K562 (cell line): ENCODE measurements around the gene TDRD9. TPM values are rescaled to one million over a fixed set of nuclear protein-coding genes. Genes with fewer than 3 reads are reported as not detected.

Experiments
- ATAC-seq: fragments of 200-7000 bp; cut with Tn5 transposase; 3 replicates; pipeline ENCODE4 v1.9.1; 2020; ENCODE audit warnings: moderate library complexity
- BruUV-seq: library from RNA; stranded (reverse); fragments of 400-500 nt; replicated peaks from 2 replicates; lab custom pipeline; 2021; lab: Mats Ljungman, UMichigan
- CTCF ChIA-PET: fragments of 300-600 bp; formaldehyde crosslinking; extraction: SDS; loops from one replicate; lab custom pipeline; 2021; ENCODE audit warnings: low intra/inter-chr PET ratio; lab: Yijun Ruan, JAX
- POLR2A ChIA-PET: fragments of 300-600, 350-650 bp; sonication (Branson Sonifier 250); formaldehyde crosslinking; extraction: SDS; loops from one replicate; lab custom pipeline; 2021; ENCODE audit warnings: antibody characterized with exemption, inconsistent platforms; lab: Yijun Ruan, JAX
- DNase-seq, 4 experiments: peaks; one replicate each; pipeline versions ENCODE4 v3.0.0 to v3.0.0-alpha.2; 2011 to 2018; ENCODE audit warnings: low spot score in 3 of 4, mixed read lengths in 3 of 4; ENCODE audit errors: extremely low read depth in 1 of 4
- FAIRE-seq: peaks from 2 replicates; lab custom pipeline; 2011; peaks lifted over from hg19 to GRCh38; lab: Jason Lieb, UNC
- H2AFZ ChIP-seq: 2 replicates; pipeline ENCODE4 v1.6.0; 2011; ENCODE audit warnings: low read depth, low read length, control low read depth, inconsistent platforms
- H3K27ac ChIP-seq: fragments of 200-600 bp; 3 replicates; pipeline ENCODE4 v1.8.0; 2011; ENCODE audit warnings: low read depth, mild to moderate bottlenecking, control low read depth, inconsistent platforms, low read length, moderate library complexity, mixed read lengths; ENCODE audit errors: extremely low read depth
- H3K27me3 ChIP-seq, 2 experiments: fragments of 300-600 bp in 1 of 2; 2 replicates in 1 of 2; 3 replicates in 1 of 2; pipeline versions ENCODE4 v1.6.0 to v1.8.0; 2011; ENCODE audit warnings: inconsistent platforms in 2 of 2, low read length in 2 of 2, mild to moderate bottlenecking in 1 of 2, mixed read lengths in 1 of 2, moderate library complexity in 1 of 2; ENCODE audit not compliant: control insufficient read depth in 2 of 2, insufficient read depth in 2 of 2
- H3K36me3 ChIP-seq: fragments of 300-600 bp; 3 replicates; pipeline ENCODE4 v1.8.0; 2011; ENCODE audit warnings: mild to moderate bottlenecking, low read length, inconsistent platforms; ENCODE audit not compliant: control insufficient read depth, insufficient read depth
- H3K4me1 ChIP-seq, 2 experiments: fragments of 200-600 bp in 1 of 2; replicated peaks in 1 of 2; 2 replicates in 1 of 2; 3 replicates in 1 of 2; pipeline versions ENCODE4 v1.5.1 to v1.8.0; 2011; ENCODE audit warnings: inconsistent platforms in 2 of 2, low read length in 2 of 2, mild to moderate bottlenecking in 1 of 2, mixed read lengths in 1 of 2, moderate library complexity in 1 of 2; ENCODE audit not compliant: control insufficient read depth in 2 of 2, insufficient read depth in 2 of 2
- H3K4me2 ChIP-seq: 2 replicates; pipeline ENCODE4 v1.6.1; 2011; ENCODE audit warnings: low read length, control low read depth, inconsistent platforms, mixed read lengths; ENCODE audit not compliant: insufficient read depth
- H3K4me3 ChIP-seq: fragments of 200-600 bp; sonication (generic), shearing (Covaris generic); 2 replicates; pipeline ENCODE4 v1.5.1; 2016; ENCODE audit warnings: control low read depth, inconsistent platforms
- H3K79me2 ChIP-seq: fragments of 200-600 bp; 3 replicates; pipeline ENCODE4 v1.8.0; 2011; ENCODE audit warnings: low read length, inconsistent platforms; ENCODE audit not compliant: control insufficient read depth, insufficient read depth
- H3K9ac ChIP-seq, 2 experiments: 2 replicates each; pipeline versions ENCODE4 v1.6.0 to v1.6.1; 2011; ENCODE audit warnings: low read depth in 2 of 2, low read length in 2 of 2, control low read depth in 1 of 2, inconsistent platforms in 1 of 2, mild to moderate bottlenecking in 1 of 2, mixed read lengths in 1 of 2; ENCODE audit not compliant: insufficient read depth in 1 of 2
- H3K9me1 ChIP-seq: one replicate; pipeline ENCODE4 v1.6.0; 2011; ENCODE audit warnings: inconsistent platforms, mild to moderate bottlenecking, low read length, moderate library complexity; ENCODE audit not compliant: control insufficient read depth, insufficient read depth
- H3K9me3 ChIP-seq: replicated peaks from 2 replicates; pipeline ENCODE4 v1.5.1; 2011; ENCODE audit warnings: low read depth, low read length, inconsistent platforms; ENCODE audit not compliant: control insufficient read depth, insufficient read depth
- H4K20me1 ChIP-seq: replicated peaks from 2 replicates; pipeline ENCODE4 v1.6.1; 2011; ENCODE audit warnings: low read length, inconsistent platforms, mixed read lengths; ENCODE audit not compliant: control insufficient read depth, insufficient read depth
- ATF7 ChIP-seq: fragments of 450-650 bp; IDR thresholded peaks from 2 replicates; pipeline ENCODE4 v1.7.1; 2014; ENCODE audit warnings: mild to moderate bottlenecking, moderate library complexity
- ELF1 ChIP-seq: fragments of 200-800 bp; sonication (Bioruptor generic); IDR thresholded peaks from 2 replicates; pipeline ENCODE4 v1.6.1; 2016; ENCODE audit warnings: missing genetic modification characterization, missing compliant biosample characterization
- JUND ChIP-seq, 2 experiments: IDR thresholded peaks; 2 replicates in 1 of 2; 3 replicates in 1 of 2; pipeline ENCODE4 v1.6.1; 2011; ENCODE audit warnings: borderline replicate concordance in 2 of 2, low read depth in 2 of 2, low read length in 2 of 2, improper control_type of control experiment in 1 of 2, missing biosample characterization in 1 of 2, missing genetic modification characterization in 1 of 2, missing genetic modification reagents in 1 of 2
- NFATC3 ChIP-seq: fragments of 450-650 bp; IDR thresholded peaks from 2 replicates; pipeline ENCODE4 v1.6.1; 2017; ENCODE audit warnings: mild to moderate bottlenecking
- RBM14 ChIP-seq: fragments of 200-400 bp; formaldehyde crosslinking; IDR thresholded peaks from 2 replicates; pipeline ENCODE4 v1.6.1; 2018; ENCODE audit warnings: low read depth, mild to moderate bottlenecking, low read length, moderate library complexity, borderline replicate concordance; ENCODE audit not compliant: insufficient read depth
- SAFB2 ChIP-seq: fragments of 200-400 bp; formaldehyde crosslinking; IDR thresholded peaks from 2 replicates; pipeline ENCODE4 v1.6.1; 2018; ENCODE audit warnings: borderline replicate concordance, low read length, low read depth, moderate library complexity; ENCODE audit not compliant: severe bottlenecking
- SMC3 ChIP-seq: conservative IDR thresholded peaks from 2 replicates; pipeline ENCODE4 v1.6.1; 2011; ENCODE audit warnings: low read depth, low read length, improper control_type of control experiment; ENCODE audit not compliant: insufficient read depth
- SNIP1 ChIP-seq: fragments of 450-650 bp; IDR thresholded peaks from 2 replicates; pipeline ENCODE4 v1.7.1; 2017; ENCODE audit warnings: low read depth, mild to moderate bottlenecking
- SP1 ChIP-seq: sonication (generic); formaldehyde crosslinking; IDR thresholded peaks from 2 replicates; pipeline ENCODE4 v1.8.1; 2022; ENCODE audit warnings: mild to moderate bottlenecking, missing genetic modification reagents
- SP2 ChIP-seq: IDR thresholded peaks from 2 replicates; pipeline ENCODE4 v1.6.1; 2011; ENCODE audit warnings: mild to moderate bottlenecking, low read depth, low read length, moderate library complexity; ENCODE audit not compliant: poor library complexity, severe bottlenecking; ENCODE audit errors: extremely low read depth
- TEAD2 ChIP-seq: fragments of 450-650 bp; IDR thresholded peaks from 2 replicates; pipeline ENCODE4 v1.6.1; 2016; ENCODE audit warnings: missing genetic modification characterization, control low read depth, missing compliant biosample characterization
- VEZF1 ChIP-seq: fragments of 200-800 bp; sonication (Bioruptor generic); IDR thresholded peaks from 2 replicates; pipeline ENCODE4 v1.6.1; 2017; ENCODE audit warnings: missing genetic modification characterization, missing compliant biosample characterization
- ZBTB2 ChIP-seq: fragments of 450-650 bp; IDR thresholded peaks from 2 replicates; pipeline ENCODE4 v1.6.1; 2016; ENCODE audit warnings: antibody characterized with exemption
- ZBTB7A ChIP-seq: IDR thresholded peaks from 2 replicates; pipeline ENCODE4 v1.6.1; 2011; ENCODE audit warnings: low read depth, mild to moderate bottlenecking, low read length, moderate library complexity, borderline replicate concordance; ENCODE audit not compliant: control insufficient read depth
- ZC3H11A ChIP-seq: IDR thresholded peaks from 2 replicates; pipeline ENCODE4 v1.6.1; 2012; ENCODE audit warnings: low read depth, low read length, improper control_type of control experiment
- ZFX ChIP-seq: sonication (generic); formaldehyde crosslinking; IDR thresholded peaks from 2 replicates; pipeline ENCODE4 v1.8.0; 2022; ENCODE audit warnings: mild to moderate bottlenecking, missing genetic modification reagents, moderate library complexity
- ZKSCAN1 ChIP-seq: fragments of 150-350 bp; IDR thresholded peaks from 2 replicates; pipeline ENCODE4 v1.6.1; 2016; ENCODE audit warnings: low read depth, low read length
- ZNF76 ChIP-seq: fragments of 250-450 bp; sonication (Bioruptor Pico); IDR thresholded peaks from 2 replicates; pipeline ENCODE4 v1.4.0; 2020; ENCODE audit warnings: mild to moderate bottlenecking, moderate library complexity, borderline replicate concordance
- WGBS: fragments of 100-300 bp; shearing (Covaris generic); methylation state at CpG from one replicate; pipeline ENCODE4 v1.1.6; 2016; ENCODE audit warnings: low coverage, mixed read lengths; ENCODE audit not compliant: insufficient coverage; ENCODE audit errors: missing lambda C conversion rate; 5-methylcytosine and 5-hydroxymethylcytosine counted together
- in situ Hi-C: fragments of 300-500 bp; cut with MboI; formaldehyde crosslinking; loops from 4 replicates; pipeline ENCODE4 v1.15.0; 2018; ENCODE audit warnings: inconsistent platforms, mixed read lengths
- intact Hi-C: fragments of 100-400 bp; cut with micrococcal nuclease; formaldehyde crosslinking; loops from 2 replicates; pipeline ENCODE4 v1.14.2; 2022
- polyA plus RNA-seq, 8 experiments: library from polyadenylated mRNA; depleted of rRNA in 4 of 8; stranded (reverse) in 5 of 8; unstranded in 3 of 8; fragments of >200 nt; fragmentation: Nextera tagmentation in 2 of 8; fragmentation: Illumina TruSeq in 1 of 8; extraction: Ambion mirVana in 2 of 8; extraction: Trizol in 1 of 8; gene quantifications; 2 replicates each; pipeline versions ENCODE4 v1.2.1 to v1.2.3, GENCODE V29; 2011 to 2014; ENCODE audit warnings: inconsistent platforms in 1 of 8, missing spikeins in 1 of 8
- total RNA-seq, 7 experiments: library from RNA; depleted of rRNA in 6 of 7; stranded (reverse); fragments of >200 nt in 6 of 7; fragmentation: Illumina TruSeq in 2 of 7; extraction: Trizol in 2 of 7; gene quantifications; 2 replicates each; pipeline versions ENCODE4 v1.2.1 to v1.2.3, GENCODE V29; 2011 to 2021; ENCODE audit warnings: low replicate concordance in 1 of 7

The TDRD9 gene
- total and polyA plus RNA-seq, 9 of the 15 experiments (the other 6 are each of a cell fraction or from before 2014, with no cell fraction given) = 0.04 to 0.14 (median 0.04) TPM; not detected in 5

GRCh38 chr14:103920981-103921854, 7.0 kb upstream of the TDRD9 start:
- WGBS = 0% methylated on average over 41 of the region's 58 CpGs
- H3K4me1 ChIP-seq = peaks cover 13 to 14% of the 10 kb centered on the region in 2 experiments; a peak in 3 of 5 replicates
- H3K9me3 ChIP-seq = no peaks in the 10 kb centered on the region
- peaks cover 49% of the 10 kb centered on the region for H3K79me2 ChIP-seq
- peaks cover 27% of the 10 kb centered on the region; the same call in 2 of the 3 replicates for H3K36me3 ChIP-seq
- ChIA-PET CTCF (no interaction called here), POLR2A (interaction anchor here (1.2 kb wide), 1 partner anchor 10 kb away, joined by 3 read pairs; no protein-coding TSS in a partner anchor)
- in situ Hi-C loops (no loop called here), intact Hi-C loops (loop anchor here (5.0 kb wide), 1 partner anchor 51 kb away; no protein-coding TSS in a partner anchor)
- BruUV-seq = TSS peak; percentile 78
- FAIRE-seq = peak; percentile 87
- H3K9me1 ChIP-seq = no peaks in the 10 kb centered on the region
- H4K20me1 ChIP-seq = peaks cover 4% of the 10 kb centered on the region; the same call in 1 of the 2 replicates
- peak; percentile 95 for ATAC-seq
- H3K9ac ChIP-seq = peak overlapping the region; percentile 95
- H3K27ac ChIP-seq = peak overlapping the region; percentile 82
- DNase-seq = peak; percentile 86 to 94 (median 88)
- H3K4me3 ChIP-seq = peak overlapping the region; percentile 86
- no peaks in the 10 kb centered on the region for H3K27me3 ChIP-seq
- peak overlapping the region; percentile 97 for H2AFZ ChIP-seq
- H3K4me2 ChIP-seq = peak overlapping the region; percentile 100
- peak; percentile 83 for TF ChIP-seq SP2
- no peak for TF ChIP-seq ZC3H11A
- TF ChIP-seq TEAD2 (tag) = no peak
- TF ChIP-seq ZBTB7A = peak; percentile 60; the same call in 1 of the 2 replicates
- TF ChIP-seq SMC3 = 0 out of 2 replicates have a peak, but pooled peaks have one; percentile 12
- TF ChIP-seq ZNF76 (CRISPR knock-in tag) = peak; percentile 63; the same call in 1 of the 2 replicates
- TF ChIP-seq SNIP1 = peak; percentile 82
- TF ChIP-seq ZKSCAN1 = no peak
- no peak for TF ChIP-seq SAFB2
- peak; percentile 72 for TF ChIP-seq JUND (IDR thresholded peaks at IDR 0.05; ENCODE audit: borderline replicate concordance, low read depth, low read length)
- no peak; the same call in 2 of the 3 replicates for TF ChIP-seq JUND (tag; IDR thresholded peaks at IDR 0.05; ENCODE audit: borderline replicate concordance, low read depth, low read length)
- peak; percentile 88 for TF ChIP-seq SP1
- no peak for TF ChIP-seq NFATC3
- TF ChIP-seq RBM14 = no peak
- peak; percentile 60; the same call in 1 of the 2 replicates for TF ChIP-seq ZBTB2
- TF ChIP-seq VEZF1 (CRISPR knock-in tag) = peak; percentile 72
- TF ChIP-seq ATF7 = peak; percentile 72
- TF ChIP-seq ELF1 (tag) = peak; percentile 93
- TF ChIP-seq ZFX (CRISPR knock-in tag) = peak; percentile 82
